Measurements from ENCODE around the gene FTO. TPM values are rescaled to one million over a fixed set of nuclear protein-coding genes. Genes with fewer than 3 reads are reported as not detected.

The FTO gene
- total RNA-seq, 1 experiment from 2014 or later, result 55.0 TPM

GRCh38 chr16:53913920-53914319, 210.0 kb downstream of the FTO start:
- no peaks in the 10 kb centered on the region for H3K9me3 Mint-ChIP-seq (ENCODE audit: unreplicated experiment)

GRCh38 chr16:53914736-53915135, 210.8 kb downstream of the FTO start:
- no peak for DNase-seq (ENCODE audit: unreplicated experiment)
- intact Hi-C loops (cut with micrococcal nuclease), result no loop called here
- POLR2A ChIA-PET, result interaction anchor here (0.7 to 3.3 kb wide), 2 partner anchors 139 to 166 kb away, joined by 3 to 12 read pairs; no protein-coding TSS in a partner anchor
- peaks cover 16% of the 10 kb centered on the region for H3K4me1 Mint-ChIP-seq (ENCODE audit: insufficient read depth, unreplicated experiment)
- no peak for TF ChIP-seq CTCF (IDR thresholded peaks at IDR 0.05; ENCODE audit: unreplicated experiment)
- no peak overlapping the region for H3K27ac Mint-ChIP-seq (ENCODE audit: low read depth, unreplicated experiment)
- no peaks in the 10 kb centered on the region for H3K36me3 Mint-ChIP-seq (ENCODE audit: insufficient read depth, unreplicated experiment)
- no peaks in the 10 kb centered on the region for H3K27me3 Mint-ChIP-seq (ENCODE audit: insufficient read depth, unreplicated experiment)
- H3K4me3 Mint-ChIP-seq (ENCODE audit: unreplicated experiment), result no peak overlapping the region
- CTCF ChIA-PET, result interaction anchor here (1.2 kb wide), 1 partner anchor 23 kb away, joined by 4 read pairs; no protein-coding TSS in a partner anchor
- no peaks in the 10 kb centered on the region for H3K9me3 Mint-ChIP-seq (ENCODE audit: unreplicated experiment)
- BruUV-seq (replicated peaks), result no TSS peak

More at GRCh38 chr16:53913920-53914319, 210.0 kb downstream of the FTO start:
- intact Hi-C loops (cut with micrococcal nuclease), result no loop called here
- no peaks in the 10 kb centered on the region for H3K36me3 Mint-ChIP-seq (ENCODE audit: insufficient read depth, unreplicated experiment)
- no peaks in the 10 kb centered on the region for H3K27me3 Mint-ChIP-seq (ENCODE audit: insufficient read depth, unreplicated experiment)
- DNase-seq (ENCODE audit: unreplicated experiment), result no peak
- POLR2A ChIA-PET, result interaction anchor here (1.4 to 3.3 kb wide), 3 partner anchors 138 to 167 kb away, joined by 4 to 15 read pairs (median 12); no protein-coding TSS in a partner anchor
- TF ChIP-seq CTCF (IDR thresholded peaks at IDR 0.05; ENCODE audit: unreplicated experiment), result no peak
- CTCF ChIA-PET, result interaction anchor here (0.7 to 1.2 kb wide), 3 partner anchors 31 to 372 kb away, joined by 3 to 5 read pairs (median 5); no protein-coding TSS in a partner anchor
- peaks cover 16% of the 10 kb centered on the region for H3K4me1 Mint-ChIP-seq (ENCODE audit: insufficient read depth, unreplicated experiment)
- no peak overlapping the region for H3K4me3 Mint-ChIP-seq (ENCODE audit: unreplicated experiment)
- H3K27ac Mint-ChIP-seq (ENCODE audit: low read depth, unreplicated experiment), result peak overlapping the region; percentile 35
- BruUV-seq (replicated peaks), result no TSS peak

- no peak overlapping the region for H3K4me3 Mint-ChIP-seq (ENCODE audit: unreplicated experiment)
- peaks cover 16% of the 10 kb centered on the region for H3K4me1 Mint-ChIP-seq (ENCODE audit: insufficient read depth, unreplicated experiment)
- intact Hi-C loops (cut with micrococcal nuclease), result no loop called here
- no TSS peak for BruUV-seq (replicated peaks)
- no peaks in the 10 kb centered on the region for H3K9me3 Mint-ChIP-seq (ENCODE audit: unreplicated experiment)
- ChIA-PET CTCF (interaction anchor here (1.2 to 1.3 kb wide), 2 partner anchors 23 to 24 kb away, joined by 3 to 4 read pairs; no protein-coding TSS in a partner anchor), POLR2A (no interaction called here)
- H3K27me3 Mint-ChIP-seq (ENCODE audit: insufficient read depth, unreplicated experiment), result no peaks in the 10 kb centered on the region
- no peak for TF ChIP-seq CTCF (IDR thresholded peaks at IDR 0.05; ENCODE audit: unreplicated experiment)
- H3K36me3 Mint-ChIP-seq (ENCODE audit: insufficient read depth, unreplicated experiment), result no peaks in the 10 kb centered on the region
- DNase-seq (ENCODE audit: unreplicated experiment), result no peak
- no peak overlapping the region for H3K27ac Mint-ChIP-seq (ENCODE audit: low read depth, unreplicated experiment)
Observed at GRCh38 chr16:53915452-53916160, 211.7 kb downstream of the FTO start.

GRCh38 chr16:53920988-53921387, 217.0 kb downstream of the FTO start:
- no peak for TF ChIP-seq CTCF (IDR thresholded peaks at IDR 0.05; ENCODE audit: unreplicated experiment)
- DNase-seq (ENCODE audit: unreplicated experiment), result no peak
- ChIA-PET POLR2A (interaction anchor here (1.2 kb wide), 1 partner anchor 9 kb away, joined by 3 read pairs; no protein-coding TSS in a partner anchor), CTCF (no interaction called here)
- Mint-ChIP-seq H3K4me1 (ENCODE audit: insufficient read depth, unreplicated experiment) (no peaks in the 10 kb centered on the region), H3K9me3 (ENCODE audit: unreplicated experiment) (no peaks in the 10 kb centered on the region), H3K36me3 (ENCODE audit: insufficient read depth, unreplicated experiment) (peaks cover 5% of the 10 kb centered on the region), H3K27ac (ENCODE audit: low read depth, unreplicated experiment) (no peak overlapping the region), H3K27me3 (ENCODE audit: insufficient read depth, unreplicated experiment) (no peaks in the 10 kb centered on the region), H3K4me3 (ENCODE audit: unreplicated experiment) (no peak overlapping the region)
- intact Hi-C loops (cut with micrococcal nuclease), result no loop called here
- no TSS peak for BruUV-seq (replicated peaks)

Data from MCF 10A (cell line).